ENCODE results near the gene SRGAP3.
"Not testable (repeated sequence)": the region's sequence is repeated elsewhere in the genome, so short reads cannot be mapped to it uniquely, and the experiment has no call there.

The SRGAP3 gene

DNA sequence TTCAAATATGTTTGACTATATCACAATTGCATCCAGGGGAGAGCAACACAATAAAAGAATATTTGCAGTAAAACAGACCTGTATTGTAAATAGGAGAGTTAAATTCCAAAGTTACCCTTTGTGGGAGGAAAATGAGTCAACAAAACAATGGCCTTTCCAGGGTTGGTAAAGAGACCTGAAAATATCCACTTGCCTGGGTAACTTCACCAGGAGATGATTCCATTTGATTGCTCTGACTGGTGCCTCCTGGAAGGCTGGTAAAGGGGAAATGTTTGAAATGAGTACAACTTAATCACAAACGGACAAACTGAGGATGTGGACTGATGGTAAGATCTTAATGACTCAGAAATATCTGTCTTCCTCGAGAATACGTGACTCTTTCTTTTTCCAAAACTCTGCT lies 43.6 kb upstream of the SRGAP3 start:
- ATAC-seq (ENCODE audit: low read depth) (no peak), DNase-seq (ENCODE audit: low spot score) (no peak)
- Histone ChIP-seq H3K27ac (ENCODE audit: poor library complexity, severe bottlenecking) (no peak overlapping the region), H3K27me3 (ENCODE audit: insufficient read depth, poor library complexity, severe bottlenecking) (no peaks in the 10 kb centered on the region), H3K4me1 (ENCODE audit: insufficient read depth, poor library complexity, severe bottlenecking) (no peaks in the 10 kb centered on the region), H3K4me3 (ENCODE audit: severe bottlenecking) (no peak overlapping the region), H3K36me3 (ENCODE audit: low read depth) (no peaks in the 10 kb centered on the region), H3K9me3 (ENCODE audit: severe bottlenecking) (no peaks in the 10 kb centered on the region)
- no peak for TF ChIP-seq CTCF (IDR thresholded peaks at IDR 0.05; ENCODE audit: poor library complexity, severe bottlenecking)

- ATAC-seq (ENCODE audit: low read depth) (no peak), DNase-seq (ENCODE audit: low spot score) (no peak)
- no peak for TF ChIP-seq CTCF (IDR thresholded peaks at IDR 0.05; ENCODE audit: poor library complexity, severe bottlenecking)
- H3K27ac ChIP-seq (ENCODE audit: poor library complexity, severe bottlenecking), result no peak overlapping the region
- no peaks in the 10 kb centered on the region for H3K36me3 ChIP-seq (ENCODE audit: low read depth)
- no peaks in the 10 kb centered on the region for H3K4me1 ChIP-seq (ENCODE audit: insufficient read depth, poor library complexity, severe bottlenecking)
- H3K27me3 ChIP-seq (ENCODE audit: insufficient read depth, poor library complexity, severe bottlenecking), result no peaks in the 10 kb centered on the region
- H3K4me3 ChIP-seq (ENCODE audit: severe bottlenecking), result no peak overlapping the region
- H3K9me3 ChIP-seq (ENCODE audit: severe bottlenecking), result no peaks in the 10 kb centered on the region
Observed at GRCh38 chr3:9292516-9292915, 43.1 kb upstream of the SRGAP3 start.

DNA sequence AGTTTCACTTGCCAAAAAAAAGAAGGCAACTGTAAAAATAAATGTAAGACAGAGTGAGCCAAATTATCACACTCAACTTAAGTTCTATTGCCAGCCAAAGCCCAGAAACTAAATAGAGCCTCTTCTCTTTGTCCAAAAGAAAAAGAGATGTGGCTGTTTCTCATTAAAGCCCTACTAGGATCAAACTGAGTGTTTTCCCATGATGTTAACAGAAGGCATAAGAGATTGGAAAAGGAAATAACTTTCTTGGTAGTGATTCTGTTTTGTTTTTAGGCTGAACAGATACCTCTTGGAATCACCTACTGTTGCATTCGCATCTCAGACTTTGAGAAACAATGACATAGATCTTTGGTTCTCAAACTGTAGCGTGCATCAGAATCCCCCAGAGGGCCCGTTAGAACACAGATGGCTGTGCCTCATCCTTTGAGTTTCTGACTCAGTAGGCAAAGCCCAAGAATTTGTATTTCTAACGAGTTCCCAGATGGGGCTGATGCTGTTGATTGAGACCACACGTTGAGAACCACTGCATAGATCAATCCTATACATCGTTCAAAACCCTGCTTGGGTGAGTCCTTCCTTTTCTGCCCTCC lies 42.5 kb upstream of the SRGAP3 start:
- Histone ChIP-seq H3K4me3 (ENCODE audit: severe bottlenecking) (no peak overlapping the region), H3K4me1 (ENCODE audit: insufficient read depth, poor library complexity, severe bottlenecking) (no peaks in the 10 kb centered on the region), H3K36me3 (ENCODE audit: low read depth) (no peaks in the 10 kb centered on the region), H3K27ac (ENCODE audit: poor library complexity, severe bottlenecking) (no peak overlapping the region), H3K9me3 (ENCODE audit: severe bottlenecking) (no peaks in the 10 kb centered on the region), H3K27me3 (ENCODE audit: insufficient read depth, poor library complexity, severe bottlenecking) (no peaks in the 10 kb centered on the region)
- DNase-seq (ENCODE audit: low spot score), result no peak
- ATAC-seq (ENCODE audit: low read depth), result no peak
- no peak for TF ChIP-seq CTCF (IDR thresholded peaks at IDR 0.05; ENCODE audit: poor library complexity, severe bottlenecking)

DNA sequence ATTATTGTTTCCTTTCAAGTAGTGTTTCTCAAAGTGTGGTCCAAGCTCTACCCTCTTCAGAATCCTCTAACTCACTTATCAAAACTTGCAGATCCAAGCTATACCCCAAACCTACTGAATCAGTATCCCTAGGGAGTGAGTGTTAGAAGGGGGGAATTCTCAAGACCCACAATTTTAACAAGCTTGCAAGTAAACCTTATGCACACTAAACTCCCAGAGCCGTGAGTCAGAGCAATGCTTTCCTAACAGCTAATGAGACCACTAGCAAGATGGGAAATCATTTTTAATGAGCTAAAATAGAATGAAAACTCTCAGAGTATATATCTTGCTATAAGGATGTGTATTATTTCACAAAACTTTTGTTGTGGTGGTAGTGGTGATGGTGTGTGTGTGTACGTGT lies 41.1 kb upstream of the SRGAP3 start:
- no peaks in the 10 kb centered on the region for H3K4me1 ChIP-seq (ENCODE audit: insufficient read depth, poor library complexity, severe bottlenecking)
- H3K4me3 ChIP-seq (ENCODE audit: severe bottlenecking), result no peak overlapping the region
- no peak for TF ChIP-seq CTCF (IDR thresholded peaks at IDR 0.05; ENCODE audit: poor library complexity, severe bottlenecking)
- no peak for ATAC-seq (ENCODE audit: low read depth)
- H3K36me3 ChIP-seq (ENCODE audit: low read depth), result no peaks in the 10 kb centered on the region
- DNase-seq (ENCODE audit: low spot score), result no peak
- no peaks in the 10 kb centered on the region for H3K9me3 ChIP-seq (ENCODE audit: severe bottlenecking)
- H3K27ac ChIP-seq (ENCODE audit: poor library complexity, severe bottlenecking), result no peak overlapping the region
- no peaks in the 10 kb centered on the region for H3K27me3 ChIP-seq (ENCODE audit: insufficient read depth, poor library complexity, severe bottlenecking)

DNA sequence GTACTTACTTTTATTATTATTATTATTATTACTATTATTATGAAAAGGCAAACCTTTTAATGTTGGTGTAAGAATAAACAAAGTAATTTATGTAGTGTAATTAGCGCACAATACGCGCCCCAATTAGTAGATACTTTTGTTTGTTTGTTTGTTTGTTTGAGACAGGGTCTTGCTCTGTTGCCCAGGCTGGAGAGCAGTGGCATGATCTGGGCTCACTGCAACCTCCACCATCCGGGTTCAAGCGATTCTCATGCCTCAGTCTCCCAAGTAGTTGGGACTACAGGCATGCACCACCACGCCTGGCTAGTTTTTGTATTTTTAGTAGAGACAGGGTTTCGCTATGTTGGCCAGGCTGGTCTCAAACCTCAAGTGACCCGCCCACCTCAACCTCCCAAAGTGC lies 32.1 kb upstream of the SRGAP3 start:
- H3K4me1 ChIP-seq (ENCODE audit: insufficient read depth, poor library complexity, severe bottlenecking); H3K27me3 ChIP-seq (ENCODE audit: insufficient read depth, poor library complexity, severe bottlenecking); H3K27ac ChIP-seq (ENCODE audit: poor library complexity, severe bottlenecking); H3K4me3 ChIP-seq (ENCODE audit: severe bottlenecking); H3K9me3 ChIP-seq (ENCODE audit: severe bottlenecking); DNase-seq (ENCODE audit: low spot score); ATAC-seq (ENCODE audit: low read depth); H3K36me3 ChIP-seq (ENCODE audit: low read depth): not testable (repeated sequence)
